K562 (cell line): ENCODE results near the gene DET1. TPM values are rescaled to one million over a fixed set of nuclear protein-coding genes. Genes with fewer than 3 reads are reported as not detected.
A peak's percentile ranks its signal among the peaks of the same experiment; 100 is the strongest.
"Not testable (repeated sequence)": the region's sequence is repeated elsewhere in the genome, so short reads cannot be mapped to it uniquely, and the experiment has no call there.

Experiments
- DMBX1 ChIP-seq: fragments of 250-450 bp; sonication (Bioruptor Pico); IDR thresholded peaks from 2 replicates; pipeline ENCODE4 v1.8.0; 2022; ENCODE audit warnings: inconsistent platforms, mild to moderate bottlenecking, moderate library complexity, borderline replicate concordance
- HSF4 ChIP-seq: fragments of 250-450 bp; sonication (Bioruptor Pico); IDR thresholded peaks from 2 replicates; pipeline ENCODE4 v2.1.2; 2022; ENCODE audit warnings: mild to moderate bottlenecking, moderate library complexity, borderline replicate concordance
- IFI16 ChIP-seq: fragments of 250-450 bp; sonication (Bioruptor Pico); IDR thresholded peaks from 2 replicates; pipeline ENCODE4 v2.1.2; 2022; ENCODE audit warnings: mild to moderate bottlenecking, inconsistent platforms
- MECOM ChIP-seq: fragments of 250-450 bp; sonication (Bioruptor Pico); IDR thresholded peaks from 2 replicates; pipeline ENCODE4 v1.8.0; 2022; ENCODE audit warnings: inconsistent platforms
- NFE2L1 ChIP-seq: fragments of 450-650 bp; IDR thresholded peaks from 2 replicates; pipeline ENCODE4 v1.6.1; 2016; ENCODE audit warnings: missing genetic modification characterization, low read depth, mild to moderate bottlenecking, missing compliant biosample characterization, moderate library complexity, borderline replicate concordance
- NR2C1 ChIP-seq, 2 experiments: fragments of 450-650 bp; IDR thresholded peaks; 2 replicates each; pipeline ENCODE4 v1.6.1; 2017; ENCODE audit warnings: mild to moderate bottlenecking in 2 of 2, antibody characterized with exemption in 1 of 2, inconsistent platforms in 1 of 2, missing compliant biosample characterization in 1 of 2, missing genetic modification characterization in 1 of 2
- NR4A1 ChIP-seq, 2 experiments: fragments of 250-450 bp in 1 of 2; fragments of 450-650 bp in 1 of 2; sonication (Bioruptor Pico) in 1 of 2; IDR thresholded peaks; 2 replicates each; pipeline versions ENCODE4 v1.4.0 to v1.6.1; 2016 to 2020; ENCODE audit warnings: mild to moderate bottlenecking in 2 of 2, missing compliant biosample characterization in 1 of 2, missing genetic modification characterization in 1 of 2, moderate library complexity in 1 of 2
- SMAD4 ChIP-seq: fragments of 250-450 bp; sonication (Bioruptor Pico); conservative IDR thresholded peaks from 2 replicates; pipeline ENCODE4 v1.8.0; 2021; ENCODE audit warnings: inconsistent platforms, mild to moderate bottlenecking, moderate library complexity
- ZBTB34 ChIP-seq: fragments of 250-450 bp; sonication (Bioruptor Pico); IDR thresholded peaks from 2 replicates; pipeline ENCODE4 v1.8.0; 2021; ENCODE audit warnings: mild to moderate bottlenecking, moderate library complexity
- ZNF592 ChIP-seq: fragments of 450-650 bp; IDR thresholded peaks from 2 replicates; pipeline ENCODE4 v1.6.1; 2017; ENCODE audit warnings: antibody characterized with exemption, mild to moderate bottlenecking
- ZNF740 ChIP-seq, 3 experiments: fragments of 200-800 bp in 1 of 3; sonication (Bioruptor generic) in 1 of 3; sonication (generic) in 1 of 3; formaldehyde crosslinking in 1 of 3; IDR thresholded peaks; 2 replicates each; pipeline versions ENCODE4 v1.6.1 to v1.8.0; 2016 to 2022; ENCODE audit warnings: mild to moderate bottlenecking in 2 of 3, missing compliant biosample characterization in 2 of 3, missing genetic modification characterization in 2 of 3, missing genetic modification reagents in 1 of 3
- polyA plus RNA-seq, 8 experiments: library from polyadenylated mRNA; depleted of rRNA in 4 of 8; stranded (reverse) in 5 of 8; unstranded in 3 of 8; fragments of >200 nt; fragmentation: Nextera tagmentation in 2 of 8; fragmentation: Illumina TruSeq in 1 of 8; extraction: Ambion mirVana in 2 of 8; extraction: Trizol in 1 of 8; gene quantifications; 2 replicates each; pipeline versions ENCODE4 v1.2.1 to v1.2.3, GENCODE V29; 2011 to 2014; ENCODE audit warnings: inconsistent platforms in 1 of 8, missing spikeins in 1 of 8
- total RNA-seq, 7 experiments: library from RNA; depleted of rRNA in 6 of 7; stranded (reverse); fragments of >200 nt in 6 of 7; fragmentation: Illumina TruSeq in 2 of 7; extraction: Trizol in 2 of 7; gene quantifications; 2 replicates each; pipeline versions ENCODE4 v1.2.1 to v1.2.3, GENCODE V29; 2011 to 2021; ENCODE audit warnings: low replicate concordance in 1 of 7

DET1 gene
- total and polyA plus RNA-seq, 9 of the 15 experiments (the other 6 are each of a cell fraction or from before 2014, with no cell fraction given) = 4.2 to 8.1 (median 6.0) TPM

- not testable (repeated sequence) for TF ChIP-seq NR2C1 (IDR thresholded peaks at IDR 0.05); ZNF740 (CRISPR knock-in tag; IDR thresholded peaks at IDR 0.05); NR4A1 (CRISPR knock-in tag; IDR thresholded peaks at IDR 0.05)
- TF ChIP-seq NR2C1 (tag; IDR thresholded peaks at IDR 0.05) (peak; percentile 63), HSF4 (CRISPR knock-in tag) (peak; percentile 78; the same call in 1 of the 2 replicates), ZNF740 (tag; IDR thresholded peaks at IDR 0.05) (0 out of 4 replicates have a peak, but pooled peaks of 1 of the 2 experiments have one; percentile 32), ZBTB34 (CRISPR knock-in tag) (peak; percentile 72; the same call in 1 of the 2 replicates), NFE2L1 (tag) (0 out of 2 replicates have a peak, but pooled peaks have one; percentile 21), NR4A1 (tag; IDR thresholded peaks at IDR 0.05) (peak; percentile 87), ZNF592 (peak; percentile 96), IFI16 (CRISPR knock-in tag) (0 out of 2 replicates have a peak, but pooled peaks have one; percentile 31), MECOM (peak; percentile 78), SMAD4 (CRISPR knock-in tag) (peak; percentile 89), DMBX1 (peak; percentile 96)
Observed at GRCh38 chr15:88540350-88540749, 6.1 kb downstream of the DET1 start (continued).
